GM18870 (cell line): ENCODE measurements around the gene MRPL19.
"Not testable (repeated sequence)": the region's sequence is repeated elsewhere in the genome, so short reads cannot be mapped to it uniquely, and the experiment has no call there.

Source experiments
- ATAC-seq: cut with Tn5 transposase; IDR thresholded peaks from one replicate; pipeline ENCODE4 v1.9.1; 2021; ENCODE audit warnings: moderate library complexity; ENCODE audit not compliant: unreplicated experiment

MRPL19 gene

GRCh38 chr2:75657798-75658197, 11.2 kb downstream of the MRPL19 start:
- ATAC-seq: no peak

DNA sequence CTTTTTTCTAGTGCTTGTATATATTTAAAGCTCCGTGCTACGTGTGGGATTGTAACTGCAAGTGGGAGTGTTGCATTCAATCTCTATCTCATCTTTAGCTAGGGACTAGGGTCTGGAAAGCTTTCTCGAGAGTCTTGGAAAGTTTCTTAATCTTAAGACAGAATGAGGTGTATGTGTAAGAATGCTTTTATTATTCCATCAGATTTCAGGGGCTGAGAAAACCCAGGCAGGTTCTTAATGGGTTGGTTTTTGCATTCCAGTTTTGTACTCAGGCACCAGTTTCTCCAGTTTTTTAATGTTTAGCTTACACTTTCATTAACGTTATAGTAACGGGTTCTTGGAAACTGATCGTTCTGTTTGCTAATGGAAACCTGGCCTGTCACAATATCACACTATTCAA, 20.3 kb downstream of the MRPL19 start:
- ATAC-seq: no peak

- ATAC-seq: no peak
Observed at GRCh38 chr2:75667884-75668283, 21.3 kb downstream of the MRPL19 start.

GRCh38 chr2:75675423-75675822, 28.8 kb downstream of the MRPL19 start:
- not testable (repeated sequence) for ATAC-seq

DNA sequence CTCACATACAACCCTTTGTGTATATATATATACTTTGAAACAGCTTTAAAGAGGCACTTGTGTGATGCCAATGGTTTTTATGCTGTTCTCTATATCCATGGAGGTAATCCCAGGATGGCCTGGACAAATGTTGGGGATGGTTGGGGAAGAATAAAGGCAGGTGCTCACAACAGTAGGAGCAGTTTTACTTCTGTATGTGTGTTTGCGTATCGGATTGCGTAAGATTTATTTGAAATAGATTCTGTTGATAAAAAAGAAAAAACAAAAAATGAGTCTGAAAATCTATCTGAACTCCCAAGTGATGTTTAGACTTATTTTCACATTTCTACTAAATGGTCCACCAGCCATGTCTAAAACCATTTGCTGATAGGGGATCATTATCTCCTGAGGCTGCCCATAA, 29.3 kb downstream of the MRPL19 start:
- no peak for ATAC-seq

DNA sequence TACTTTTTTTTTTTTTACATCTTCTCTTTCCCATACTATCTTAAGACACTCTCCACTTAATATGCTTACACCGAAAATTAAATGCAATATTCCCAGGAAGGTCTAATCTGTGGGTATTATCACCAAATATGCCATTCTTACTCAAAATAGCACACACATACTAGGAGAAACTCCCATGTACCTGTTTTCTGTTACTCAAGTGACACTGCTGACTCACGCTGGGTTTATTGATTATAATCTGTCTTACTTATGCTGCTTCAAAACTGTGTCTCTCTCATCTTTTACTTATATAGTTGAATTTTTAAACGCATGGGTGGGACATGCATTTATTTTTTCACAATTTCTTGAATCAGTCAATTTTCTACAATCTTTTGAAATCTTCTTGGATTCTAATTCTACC, 29.9 kb downstream of the MRPL19 start:
- ATAC-seq: no peak

DNA sequence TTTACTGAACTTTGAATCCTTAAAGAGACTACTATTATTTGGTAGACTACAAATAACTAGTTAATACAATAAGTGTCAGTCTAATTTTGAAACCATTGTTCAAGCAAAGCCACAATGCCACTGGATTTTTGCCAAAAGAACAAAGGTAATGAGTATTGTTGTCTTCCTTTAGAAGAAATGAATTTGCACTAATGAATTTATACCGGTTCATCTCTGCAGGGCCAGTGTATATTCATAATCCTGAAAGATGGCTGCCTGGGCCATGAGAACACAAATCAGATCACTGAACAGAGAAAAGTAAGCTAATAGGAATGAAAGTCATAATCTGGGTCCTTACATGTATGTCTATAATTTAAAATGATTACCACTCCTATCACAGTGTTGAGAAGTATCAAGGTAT, 33.0 kb downstream of the MRPL19 start:
- no peak for ATAC-seq

DNA sequence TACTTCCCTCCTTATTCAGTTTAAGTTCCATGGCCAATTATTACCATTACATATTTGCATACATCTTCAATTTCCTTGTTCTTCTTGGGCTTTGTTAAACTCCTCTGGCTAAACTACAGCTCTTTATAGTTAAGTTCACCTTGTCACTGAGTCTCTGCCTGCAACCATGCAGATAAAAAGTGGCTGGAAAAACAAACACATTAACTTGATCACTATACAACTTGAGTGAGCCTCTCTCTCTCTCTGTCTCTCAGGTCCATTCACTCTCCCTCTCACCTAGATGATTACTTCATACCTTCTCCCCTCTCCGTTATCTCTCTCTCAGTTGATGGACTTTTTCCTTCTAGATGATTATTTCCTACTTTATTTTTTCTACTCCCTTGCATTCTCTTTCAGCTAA, 33.8 kb downstream of the MRPL19 start:
- ATAC-seq: no peak

DNA sequence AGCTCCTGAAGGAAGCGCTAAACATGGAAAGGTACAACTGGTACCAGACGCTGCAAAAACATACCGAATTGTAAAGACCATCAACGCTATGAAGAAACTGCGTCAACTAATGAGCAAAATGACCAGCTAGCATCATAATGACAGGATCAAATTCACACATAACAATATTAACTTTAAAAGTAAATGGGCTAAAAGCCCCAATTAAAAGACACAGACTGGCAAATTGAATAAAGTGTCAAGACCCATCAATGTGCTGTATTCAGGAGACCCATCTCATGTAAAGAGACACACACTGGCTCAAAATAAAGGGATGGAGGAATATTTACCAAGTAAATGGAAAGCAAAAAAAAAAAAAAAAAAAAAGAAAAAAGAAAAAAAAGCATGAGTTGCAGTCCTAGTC, 36.8 kb downstream of the MRPL19 start:
- not testable (repeated sequence) for ATAC-seq

- ATAC-seq: no peak
Observed at GRCh38 chr2:75688196-75688595, 41.6 kb downstream of the MRPL19 start.

DNA sequence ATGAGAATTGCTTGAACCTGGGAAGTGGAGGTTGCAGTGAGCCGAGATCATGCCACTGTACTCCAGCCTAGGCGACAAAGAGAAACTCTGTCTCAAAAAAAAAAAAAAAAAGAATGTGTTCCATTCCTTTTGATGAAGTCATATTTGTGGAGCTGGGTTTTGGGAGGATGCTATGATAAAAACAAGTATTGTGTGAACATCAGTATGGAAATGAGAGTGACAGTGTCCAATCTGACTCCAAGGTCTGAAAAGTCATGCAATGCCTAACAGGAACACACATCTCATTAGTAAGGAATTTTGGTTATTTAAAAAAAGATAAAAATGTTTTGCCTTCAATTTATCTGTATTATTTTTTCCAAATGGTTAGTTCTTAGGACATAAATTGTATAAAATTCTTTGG, 52.3 kb downstream of the MRPL19 start:
- ATAC-seq: no peak

DNA sequence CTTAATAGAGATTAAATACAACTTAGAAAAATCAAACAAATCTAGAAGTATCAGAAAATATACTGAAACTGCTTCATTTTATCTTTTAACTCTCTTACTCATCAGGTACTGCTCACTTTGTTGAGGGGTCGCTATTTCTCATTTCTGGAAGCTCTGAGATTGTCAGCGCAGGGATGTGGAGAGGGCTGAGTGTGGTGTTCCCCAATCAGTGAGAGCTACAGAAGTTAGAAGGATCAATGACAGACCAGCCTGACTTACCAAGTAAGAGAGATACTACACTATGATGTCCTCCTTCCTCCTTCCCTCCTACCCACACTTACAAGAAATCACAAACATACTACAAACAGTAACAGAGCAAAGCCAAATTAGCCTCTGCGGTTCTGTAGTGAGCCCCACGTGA, 56.0 kb downstream of the MRPL19 start:
- ATAC-seq: no peak

DNA sequence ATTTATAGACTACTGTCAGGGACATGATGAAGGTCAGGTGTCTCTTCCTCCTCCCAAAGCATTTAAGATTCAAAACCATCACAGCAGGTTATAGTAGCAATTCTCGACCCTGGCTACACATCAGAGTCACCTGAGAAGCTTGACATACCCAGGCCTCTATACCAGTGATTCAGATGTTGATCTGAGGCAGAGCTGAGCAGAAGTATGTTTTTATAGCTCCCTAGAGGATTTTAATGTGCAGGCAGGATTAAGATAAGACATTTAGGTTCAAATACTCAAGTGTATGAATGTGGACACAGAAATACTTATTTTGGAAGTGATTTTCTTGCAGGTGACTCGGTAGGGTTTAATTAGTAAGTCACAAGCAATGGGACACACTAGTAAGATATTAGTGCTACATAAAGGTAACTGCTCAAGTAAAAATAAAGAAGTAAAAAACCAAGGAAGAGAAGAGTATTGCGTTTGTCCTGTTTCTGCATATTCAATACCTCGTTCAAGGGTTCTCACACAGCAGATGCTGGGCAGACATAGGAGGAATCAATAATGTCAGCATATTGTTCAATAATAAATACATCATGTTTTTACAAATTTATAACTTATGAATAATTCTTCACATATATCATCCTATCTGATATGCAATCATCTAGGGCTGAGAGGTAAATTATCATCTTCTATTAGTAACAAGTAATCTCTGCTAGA, 57.2 kb downstream of the MRPL19 start:
- no peak for ATAC-seq

GRCh38 chr2:75705921-75706320, 59.3 kb downstream of the MRPL19 start:
- no peak for ATAC-seq

DNA sequence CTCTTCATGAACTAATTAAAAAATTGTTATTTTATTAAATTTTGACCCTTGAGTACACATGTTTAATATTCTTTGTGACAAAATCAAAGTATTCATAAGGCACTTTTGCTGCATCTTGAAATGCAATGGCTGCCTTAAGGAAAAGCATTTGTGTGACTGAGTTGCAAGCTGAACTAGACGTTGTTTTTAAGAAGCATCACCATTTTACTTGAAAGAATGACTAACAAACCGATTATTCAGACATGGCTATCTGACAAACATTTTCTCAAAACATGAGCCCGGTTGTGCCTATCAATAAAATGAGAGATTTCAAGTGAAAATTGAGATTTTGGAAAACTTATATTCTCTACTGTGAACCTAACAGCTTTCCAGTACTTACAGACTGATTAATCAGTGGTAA, 61.3 kb downstream of the MRPL19 start:
- no peak for ATAC-seq

DNA sequence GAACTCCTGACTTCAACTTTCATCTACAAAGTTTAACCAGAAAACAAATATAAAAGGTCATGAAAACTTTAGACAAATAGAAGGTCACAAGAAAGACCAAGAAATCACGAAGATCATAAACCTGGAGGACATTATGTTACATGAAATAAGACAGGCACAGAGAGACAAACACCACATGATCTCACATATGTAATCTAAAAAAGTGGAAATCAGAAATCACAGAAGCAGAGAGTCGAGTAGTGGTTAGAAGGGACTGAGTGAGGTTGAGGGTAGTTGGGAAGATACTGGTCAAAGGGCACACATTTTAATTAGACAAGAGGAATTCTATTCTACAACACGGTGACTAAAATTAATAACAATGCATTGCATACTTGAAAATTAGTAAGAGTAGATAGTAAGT, 62.7 kb downstream of the MRPL19 start:
- ATAC-seq: no peak

GRCh38 chr2:75710220-75710576, 63.6 kb downstream of the MRPL19 start:
- ATAC-seq: peak; percentile 22

- ATAC-seq: peak; percentile 88
Observed at GRCh38 chr2:75710577-75711253, 64.1 kb downstream of the MRPL19 start, which contains the start of gene GCFC2. GCFC2 (minus strand) TSS chr2:75710915; CDS start chr2:75710855, 60 bp downstream.

- not testable (repeated sequence) for ATAC-seq
Observed at GRCh38 chr2:75711590-75711989, 65.0 kb downstream of the MRPL19 start.

DNA sequence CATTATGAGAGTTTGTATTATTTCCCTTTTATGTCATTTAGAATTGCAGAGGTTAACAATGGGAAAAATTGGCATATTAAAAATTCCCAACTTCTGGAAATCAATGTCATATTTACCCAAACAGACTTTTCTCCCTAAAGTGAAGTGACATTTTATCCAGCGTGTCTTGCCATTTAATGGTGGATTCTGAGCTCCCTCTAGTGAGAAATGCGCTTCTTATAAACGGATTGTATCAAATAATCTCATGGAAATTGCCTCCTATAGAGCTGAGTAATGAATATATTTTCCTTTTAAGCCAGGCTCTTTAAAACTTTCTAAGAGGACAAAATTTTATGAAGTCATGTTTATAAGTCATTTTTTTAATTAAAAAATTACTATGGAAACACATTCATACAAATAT, 69.8 kb downstream of the MRPL19 start:
- no peak for ATAC-seq

DNA sequence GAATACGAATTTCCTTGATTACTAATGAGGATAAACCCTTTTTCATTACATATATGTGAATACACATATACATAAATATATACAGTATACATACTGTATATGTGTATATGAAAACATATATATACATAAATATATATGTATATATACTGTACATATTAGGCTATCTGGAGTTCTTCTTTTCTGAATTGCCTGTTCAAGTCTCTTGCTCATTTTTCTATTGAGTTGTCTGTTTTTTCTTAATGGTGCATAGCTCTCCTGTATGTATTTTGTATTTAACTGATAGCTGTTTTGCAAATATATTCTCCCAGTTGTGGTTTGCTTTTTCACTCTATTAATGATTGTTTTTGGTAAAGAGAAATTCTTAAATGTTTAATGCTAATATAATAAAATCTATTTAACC, 73.0 kb downstream of the MRPL19 start:
- no peak for ATAC-seq

DNA sequence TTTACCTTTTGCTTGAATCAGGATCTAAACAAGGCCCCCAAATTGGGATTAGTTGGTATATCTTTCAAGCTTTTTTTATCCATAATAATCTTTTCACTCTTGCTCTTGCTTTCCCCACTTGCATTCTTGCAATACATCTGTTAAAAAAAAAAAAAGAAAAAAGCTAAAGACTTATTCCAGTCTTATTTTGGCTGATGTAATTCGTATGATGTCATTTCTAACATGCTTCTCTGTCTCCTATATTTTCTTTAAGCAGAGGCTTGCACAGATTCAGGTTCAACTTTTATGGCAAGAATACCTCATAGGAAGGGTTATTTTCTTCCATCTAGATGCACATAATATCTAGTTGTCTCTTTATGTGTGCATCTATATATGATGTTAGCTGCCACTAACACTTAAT, 73.9 kb downstream of the MRPL19 start:
- no peak for ATAC-seq

GRCh38 chr2:75722687-75723086, 76.1 kb downstream of the MRPL19 start:
- no peak for ATAC-seq
